ENCODE measurements around the gene KCMF1.

DNA sequence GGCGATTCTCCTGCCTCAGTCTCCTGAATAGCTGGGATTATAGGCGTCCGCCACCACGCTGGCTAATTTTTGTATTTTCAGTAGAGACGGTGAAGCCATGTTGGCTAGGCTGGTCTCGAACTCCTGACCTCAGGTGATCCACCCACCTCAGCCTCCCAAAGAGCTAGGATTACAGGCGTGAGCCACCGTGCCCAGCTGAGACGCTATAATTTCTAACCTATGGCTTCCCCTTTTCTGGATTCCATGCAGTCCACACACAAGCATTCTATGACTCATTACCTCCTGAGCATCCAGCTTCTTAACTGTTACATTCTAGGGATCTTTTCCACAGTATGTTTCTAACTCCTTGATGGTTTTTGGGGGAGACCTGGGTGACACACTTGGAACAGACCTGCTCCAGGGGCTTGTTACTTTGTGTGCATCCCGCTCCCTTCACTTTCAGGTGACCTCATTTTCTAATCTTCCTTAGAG lies 11.8 kb upstream of the KCMF1 start:
- TF ChIP-seq USF2 (IDR thresholded peaks at IDR 0.05) (no peak), ZFP36 (IDR thresholded peaks at IDR 0.05; ENCODE audit: borderline replicate concordance, partially characterized antibody) (no peak), RNF2 (IDR thresholded peaks at IDR 0.05; ENCODE audit: borderline replicate concordance, low read depth) (no peak), POLR2A (IDR thresholded peaks at IDR 0.05; ENCODE audit: low read length) (no peak), PBX3 (IDR thresholded peaks at IDR 0.05) (peak; percentile 60; the same call in 1 of the 2 replicates), EP300 (IDR thresholded peaks at IDR 0.05) (no peak), HEYL (CRISPR knock-in tag; IDR thresholded peaks at IDR 0.05) (no peak), BHLHE40 (IDR thresholded peaks at IDR 0.05; ENCODE audit: low read depth, low read length) (no peak), SMC3 (IDR thresholded peaks at IDR 0.05) (no peak), CHD2 (IDR thresholded peaks at IDR 0.05; ENCODE audit: low read length, partially characterized antibody) (no peak)
- TF ChIP-seq, protein P1, sequence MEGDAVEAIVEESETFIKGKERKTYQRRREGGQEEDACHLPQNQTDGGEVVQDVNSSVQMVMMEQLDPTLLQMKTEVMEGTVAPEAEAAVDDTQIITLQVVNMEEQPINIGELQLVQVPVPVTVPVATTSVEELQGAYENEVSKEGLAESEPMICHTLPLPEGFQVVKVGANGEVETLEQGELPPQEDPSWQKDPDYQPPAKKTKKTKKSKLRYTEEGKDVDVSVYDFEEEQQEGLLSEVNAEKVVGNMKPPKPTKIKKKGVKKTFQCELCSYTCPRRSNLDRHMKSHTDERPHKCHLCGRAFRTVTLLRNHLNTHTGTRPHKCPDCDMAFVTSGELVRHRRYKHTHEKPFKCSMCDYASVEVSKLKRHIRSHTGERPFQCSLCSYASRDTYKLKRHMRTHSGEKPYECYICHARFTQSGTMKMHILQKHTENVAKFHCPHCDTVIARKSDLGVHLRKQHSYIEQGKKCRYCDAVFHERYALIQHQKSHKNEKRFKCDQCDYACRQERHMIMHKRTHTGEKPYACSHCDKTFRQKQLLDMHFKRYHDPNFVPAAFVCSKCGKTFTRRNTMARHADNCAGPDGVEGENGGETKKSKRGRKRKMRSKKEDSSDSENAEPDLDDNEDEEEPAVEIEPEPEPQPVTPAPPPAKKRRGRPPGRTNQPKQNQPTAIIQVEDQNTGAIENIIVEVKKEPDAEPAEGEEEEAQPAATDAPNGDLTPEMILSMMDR (IDR thresholded peaks at IDR 0.05): no peak
